ENCODE measurements around the gene SLC22A6.

The SLC22A6 gene

GRCh38 chr11:62984451-62984991, at the start of gene SLC22A6:
Gene SLC22A6, minus strand, starts transcription at chr11:62984967. Its CDS starts 277 bp downstream, at chr11:62984690.
- in situ Hi-C loops (cut with MboI; ENCODE audit: low sequenced_read_pairs): no loop called here

GRCh38 chr11:63032457-63032856, 47.7 kb upstream of the SLC22A6 start:
- in situ Hi-C loops (cut with MboI; ENCODE audit: low sequenced_read_pairs): loop anchor here (25.0 kb wide), 1 partner anchor 605 kb away; no protein-coding TSS in a partner anchor

GRCh38 chr11:63023841-63024648, 39.3 kb upstream of the SLC22A6 start:
- in situ Hi-C loops (cut with MboI; ENCODE audit: low sequenced_read_pairs): loop anchor here (10.0 kb wide), 1 partner anchor 119 kb away; no protein-coding TSS in a partner anchor

- in situ Hi-C loops (cut with MboI; ENCODE audit: low sequenced_read_pairs): loop anchor here (10.0 kb wide), 1 partner anchor 119 kb away; no protein-coding TSS in a partner anchor
Observed at GRCh38 chr11:63023222-63023814, 38.6 kb upstream of the SLC22A6 start.

GRCh38 chr11:63022441-63022840, 37.7 kb upstream of the SLC22A6 start:
- in situ Hi-C loops (cut with MboI; ENCODE audit: low sequenced_read_pairs): loop anchor here (10.0 kb wide), 1 partner anchor 118 kb away; no protein-coding TSS in a partner anchor

GRCh38 chr11:63020671-63021291, 36.0 kb upstream of the SLC22A6 start:
- in situ Hi-C loops (cut with MboI; ENCODE audit: low sequenced_read_pairs): loop anchor here (10.0 kb wide), 1 partner anchor 116 kb away; no protein-coding TSS in a partner anchor

- in situ Hi-C loops (cut with MboI; ENCODE audit: low sequenced_read_pairs): no loop called here
Observed at GRCh38 chr11:63019506-63019905, 34.7 kb upstream of the SLC22A6 start.

GRCh38 chr11:63017306-63017974, 32.7 kb upstream of the SLC22A6 start:
- in situ Hi-C loops (cut with MboI; ENCODE audit: low sequenced_read_pairs): no loop called here

- in situ Hi-C loops (cut with MboI; ENCODE audit: low sequenced_read_pairs): no loop called here
Observed at GRCh38 chr11:63015521-63016215, 30.9 kb upstream of the SLC22A6 start, which contains the start of gene SLC22A8. Gene SLC22A8, minus strand, starts transcription at chr11:63015841. Its CDS starts 883 bp downstream, at chr11:63014958.

- in situ Hi-C loops (cut with MboI; ENCODE audit: low sequenced_read_pairs): no loop called here
Observed at GRCh38 chr11:63014408-63015055, 29.8 kb upstream of the SLC22A6 start.

GRCh38 chr11:63012839-63013238, 28.1 kb upstream of the SLC22A6 start:
- in situ Hi-C loops (cut with MboI; ENCODE audit: low sequenced_read_pairs): no loop called here

GRCh38 chr11:63012430-63012829, 27.7 kb upstream of the SLC22A6 start:
- in situ Hi-C loops (cut with MboI; ENCODE audit: low sequenced_read_pairs): no loop called here

- in situ Hi-C loops (cut with MboI; ENCODE audit: low sequenced_read_pairs): no loop called here
Observed at GRCh38 chr11:63010934-63011439, 26.2 kb upstream of the SLC22A6 start.

GRCh38 chr11:63007920-63008319, 23.2 kb upstream of the SLC22A6 start:
- in situ Hi-C loops (cut with MboI; ENCODE audit: low sequenced_read_pairs): no loop called here

- in situ Hi-C loops (cut with MboI; ENCODE audit: low sequenced_read_pairs): no loop called here
Observed at GRCh38 chr11:63001456-63001855, 16.7 kb upstream of the SLC22A6 start.

- in situ Hi-C loops (cut with MboI; ENCODE audit: low sequenced_read_pairs): no loop called here
Observed at GRCh38 chr11:62999649-63000048, 14.9 kb upstream of the SLC22A6 start.

- in situ Hi-C loops (cut with MboI; ENCODE audit: low sequenced_read_pairs): no loop called here
Observed at GRCh38 chr11:62999156-62999555, 14.4 kb upstream of the SLC22A6 start.

- in situ Hi-C loops (cut with MboI; ENCODE audit: low sequenced_read_pairs): no loop called here
Observed at GRCh38 chr11:62996271-62996670, 11.5 kb upstream of the SLC22A6 start.

- in situ Hi-C loops (cut with MboI; ENCODE audit: low sequenced_read_pairs): no loop called here
Observed at GRCh38 chr11:62994775-62995174, 10.0 kb upstream of the SLC22A6 start.

All from HL-60/S4 treated with retinoic acid at 250 ng/mL for 4 days and 3 days (cell line).